ENCODE data around the gene SMPDL3B. TPM values are rescaled to one million over a fixed set of nuclear protein-coding genes. Genes with fewer than 3 reads are reported as not detected.

The SMPDL3B gene
- total RNA-seq, 1 experiment from 2014 or later: 31.6 TPM

GRCh38 chr1:27945020-27945419 is 10.2 kb downstream of the SMPDL3B start:
- ChIA-PET CTCF (interaction anchor here (2.1 kb wide), 1 partner anchor 87 kb away, joined by 7 read pairs; no protein-coding TSS in a partner anchor), POLR2A (no interaction called here)
- H3K9me3 Mint-ChIP-seq: no peaks in the 10 kb centered on the region
- H3K4me1 Mint-ChIP-seq: peaks cover 5% of the 10 kb centered on the region; the same call in 1 of the 2 replicates
- H3K4me3 Mint-ChIP-seq: no peak overlapping the region
- DNase-seq (ENCODE audit: low spot score) (no peak), ATAC-seq (no peak)
- H3K27me3 Mint-ChIP-seq (ENCODE audit: low read depth): no peaks in the 10 kb centered on the region
- peaks cover 9% of the 10 kb centered on the region for H3K36me3 Mint-ChIP-seq
- TF ChIP-seq PRRX2 (CRISPR knock-in tag; IDR thresholded peaks at IDR 0.05): no peak
- no peak overlapping the region for H3K27ac Mint-ChIP-seq

GRCh38 chr1:27949027-27949426 is 14.2 kb downstream of the SMPDL3B start:
- H3K36me3 Mint-ChIP-seq: peaks cover 12% of the 10 kb centered on the region
- DNase-seq (ENCODE audit: low spot score) (no peak), ATAC-seq (no peak)
- H3K27me3 Mint-ChIP-seq (ENCODE audit: low read depth): no peaks in the 10 kb centered on the region
- H3K4me1 Mint-ChIP-seq: no peaks in the 10 kb centered on the region
- H3K4me3 Mint-ChIP-seq: no peak overlapping the region
- no peaks in the 10 kb centered on the region for H3K9me3 Mint-ChIP-seq
- ChIA-PET CTCF (interaction anchor here (0.8 to 1.6 kb wide), 3 partner anchors 9 to 92 kb away, joined by 3 to 5 read pairs (median 3); partner anchors contain the start of gene XKR8), POLR2A (no interaction called here)
- TF ChIP-seq SMAD4 (CRISPR knock-in tag; IDR thresholded peaks at IDR 0.05): no peak
- TF ChIP-seq ZNF425 (CRISPR knock-in tag; conservative IDR thresholded peaks at IDR 0.05): no peak
- TF ChIP-seq E2F4 (CRISPR knock-in tag; IDR thresholded peaks at IDR 0.05; ENCODE audit: borderline replicate concordance, low read depth): no peak
- TF ChIP-seq CREM (CRISPR knock-in tag; IDR thresholded peaks at IDR 0.05): no peak
- no peak for TF ChIP-seq USF2 (CRISPR knock-in tag; IDR thresholded peaks at IDR 0.05)
- TF ChIP-seq FOXP4 (CRISPR knock-in tag; IDR thresholded peaks at IDR 0.05): no peak
- H3K27ac Mint-ChIP-seq: no peak overlapping the region

GRCh38 chr1:27951396-27951795 is 16.6 kb downstream of the SMPDL3B start:
- Mint-ChIP-seq H3K36me3 (peaks cover 15% of the 10 kb centered on the region), H3K27me3 (ENCODE audit: low read depth) (no peaks in the 10 kb centered on the region), H3K9me3 (no peaks in the 10 kb centered on the region), H3K4me3 (no peak overlapping the region), H3K4me1 (no peaks in the 10 kb centered on the region), H3K27ac (no peak overlapping the region)
- POLR2A ChIA-PET: no interaction called here
- ATAC-seq (no peak), DNase-seq (ENCODE audit: low spot score) (no peak)
- CTCF ChIA-PET: interaction anchor here (1.2 to 1.3 kb wide), 2 partner anchors 11 to 18 kb away, joined by 3 to 5 read pairs; no protein-coding TSS in a partner anchor
- TF ChIP-seq ESRRA (CRISPR knock-in tag; IDR thresholded peaks at IDR 0.05; ENCODE audit: borderline replicate concordance): no peak
- 0 out of 2 replicates have a peak, but pooled peaks have one; percentile 20 for TF ChIP-seq ZNF121 (CRISPR knock-in tag; IDR thresholded peaks at IDR 0.05)

- TF ChIP-seq SOX15 (CRISPR knock-in tag; IDR thresholded peaks at IDR 0.05) (no peak), CBFB (CRISPR knock-in tag; IDR thresholded peaks at IDR 0.05; ENCODE audit: low read depth) (no peak), ELF4 (CRISPR knock-in tag; IDR thresholded peaks at IDR 0.05; ENCODE audit: low read depth) (no peak), AFF4 (CRISPR knock-in tag; IDR thresholded peaks at IDR 0.05; ENCODE audit: borderline replicate concordance) (no peak), SP1 (CRISPR knock-in tag; conservative IDR thresholded peaks at IDR 0.05) (no peak), TP53 (CRISPR knock-in tag; IDR thresholded peaks at IDR 0.05) (no peak), SMAD3 (CRISPR knock-in tag; IDR thresholded peaks at IDR 0.05; ENCODE audit: borderline replicate concordance) (no peak)
- H3K27me3 Mint-ChIP-seq (ENCODE audit: low read depth): no peaks in the 10 kb centered on the region
- ChIA-PET CTCF (interaction anchor here (1.2 to 1.3 kb wide), 2 partner anchors 12 to 18 kb away, joined by 3 to 5 read pairs; no protein-coding TSS in a partner anchor), POLR2A (no interaction called here)
- no peak for DNase-seq (ENCODE audit: low spot score)
- H3K36me3 Mint-ChIP-seq: peaks cover 13% of the 10 kb centered on the region; the same call in 1 of the 2 replicates
- H3K4me3 Mint-ChIP-seq: no peak overlapping the region
- no peak for ATAC-seq
- no peaks in the 10 kb centered on the region for H3K4me1 Mint-ChIP-seq
- no peak overlapping the region for H3K27ac Mint-ChIP-seq
- no peaks in the 10 kb centered on the region for H3K9me3 Mint-ChIP-seq
Measured at GRCh38 chr1:27952147-27952546, 17.3 kb downstream of the SMPDL3B start.
